IMR-90 (cell line): Measurements from ENCODE around the gene OSTN. TPM values are rescaled to one million over a fixed set of nuclear protein-coding genes. Genes with fewer than 3 reads are reported as not detected.

ENCODE experiments used
- ATAC-seq: fragments of 200-7000 bp; cut with Tn5 transposase; 2 replicates; pipeline ENCODE4 v1.9.1; 2020; ENCODE audit warnings: low read depth, mild to moderate bottlenecking, moderate library complexity
- BruUV-seq: library from RNA; stranded (reverse); fragments of 400-500 nt; replicated peaks from 2 replicates; lab custom pipeline; 2021; lab: Mats Ljungman, UMichigan
- CTCF ChIA-PET: fragments of 300-600 bp; formaldehyde crosslinking; extraction: SDS; loops from one replicate; lab custom pipeline; 2021; ENCODE audit warnings: antibody characterized with exemption; lab: Yijun Ruan, JAX
- POLR2A ChIA-PET: fragments of 300-600 bp; sonication (Branson Sonifier 250); formaldehyde crosslinking; loops from one replicate; lab custom pipeline; 2022; ENCODE audit warnings: antibody characterized with exemption; ENCODE audit not compliant: unreplicated experiment; lab: Charles Lee
- DNase-seq: peaks from one replicate; pipeline ENCODE4 v3.0.0; 2013
- H2AFZ ChIP-seq: replicated peaks from 2 replicates; pipeline ENCODE3; 2013; ENCODE audit warnings: low read length, mild to moderate bottlenecking; ENCODE audit not compliant: poor library complexity
- H2AK5ac ChIP-seq: 2 replicates; pipeline ENCODE4 v1.6.1; 2013; ENCODE audit warnings: low read depth, low read length, inconsistent platforms
- H2AK9ac ChIP-seq: replicated peaks from 2 replicates; pipeline ENCODE3; 2013; ENCODE audit warnings: mild to moderate bottlenecking, low read depth, low read length, moderate library complexity; ENCODE audit not compliant: poor library complexity
- H2BK120ac ChIP-seq: 2 replicates; pipeline ENCODE4 v1.6.1; 2013; ENCODE audit warnings: low read depth, low read length, inconsistent platforms
- H2BK15ac ChIP-seq: 3 replicates; pipeline ENCODE4 v1.6.1; 2013; ENCODE audit warnings: low read depth, low read length, inconsistent platforms
- H2BK20ac ChIP-seq: 2 replicates; pipeline ENCODE4 v1.6.1; 2013; ENCODE audit warnings: low read depth, mild to moderate bottlenecking, inconsistent platforms, low read length, moderate library complexity
- H2BK5ac ChIP-seq: 2 replicates; pipeline ENCODE4 v1.6.1; 2013; ENCODE audit warnings: mild to moderate bottlenecking, low read depth, low read length, inconsistent platforms; ENCODE audit not compliant: poor library complexity, severe bottlenecking
- H3K14ac ChIP-seq: replicated peaks from 2 replicates; pipeline ENCODE4 v1.6.1; 2013; ENCODE audit warnings: low read depth, low read length, inconsistent platforms
- H3K18ac ChIP-seq: 2 replicates; pipeline ENCODE4 v1.6.1; 2013; ENCODE audit warnings: low read depth, low read length, control low read depth
- H3K23ac ChIP-seq: 2 replicates; pipeline ENCODE4 v1.6.1; 2013; ENCODE audit warnings: low read depth, low read length, inconsistent platforms
- H3K27ac ChIP-seq: 2 replicates; pipeline ENCODE4 v1.5.1; 2013; ENCODE audit warnings: mild to moderate bottlenecking, control low read depth, low read length; ENCODE audit not compliant: insufficient read depth
- H3K27me3 ChIP-seq: 2 replicates; pipeline ENCODE4 v1.6.1; 2013; ENCODE audit warnings: low read length; ENCODE audit not compliant: control insufficient read depth, insufficient read depth
- H3K36me3 ChIP-seq: 2 replicates; pipeline ENCODE4 v1.6.1; 2013; ENCODE audit warnings: low read length, mixed read lengths; ENCODE audit not compliant: control insufficient read depth, insufficient read depth
- H3K4ac ChIP-seq: 2 replicates; pipeline ENCODE4 v1.6.1; 2013; ENCODE audit warnings: low read depth, low read length, inconsistent platforms
- H3K4me1 ChIP-seq: 2 replicates; pipeline ENCODE4 v1.6.1; 2013; ENCODE audit warnings: low read length, mixed read lengths; ENCODE audit not compliant: control insufficient read depth, insufficient read depth
- H3K4me2 ChIP-seq: 2 replicates; pipeline ENCODE4 v1.6.1; 2013; ENCODE audit warnings: low read depth, mild to moderate bottlenecking, control low read depth, low read length, moderate library complexity
- H3K4me3 ChIP-seq: 2 replicates; pipeline ENCODE4 v1.5.1; 2013; ENCODE audit warnings: low read depth, mild to moderate bottlenecking, control low read depth, low read length, moderate library complexity; ENCODE audit not compliant: insufficient read depth
- H3K56ac ChIP-seq: 2 replicates; pipeline ENCODE4 v1.6.1; 2013; ENCODE audit warnings: low read length, inconsistent platforms; ENCODE audit not compliant: insufficient read depth; ENCODE audit errors: extremely low read depth
- H3K79me1 ChIP-seq, 2 experiments: 2 replicates each; pipeline ENCODE4 v1.6.1; 2013; ENCODE audit warnings: low read length in 2 of 2, inconsistent platforms in 1 of 2, low read depth in 1 of 2
- H3K9ac ChIP-seq: 2 replicates; pipeline ENCODE4 v1.6.1; 2013; ENCODE audit warnings: low read depth, low read length, control low read depth
- H3K9me1 ChIP-seq: 2 replicates; pipeline ENCODE4 v1.6.1; 2013; ENCODE audit warnings: low read length, inconsistent platforms; ENCODE audit not compliant: insufficient read depth
- H3K9me3 ChIP-seq: 2 replicates; pipeline ENCODE4 v1.6.1; 2013; ENCODE audit warnings: low read length; ENCODE audit not compliant: control insufficient read depth, insufficient read depth
- H4K20me1 ChIP-seq: 2 replicates; pipeline ENCODE4 v1.6.1; 2013; ENCODE audit warnings: low read length, inconsistent platforms; ENCODE audit not compliant: insufficient read depth
- H4K5ac ChIP-seq: 2 replicates; pipeline ENCODE4 v1.6.1; 2013; ENCODE audit warnings: mild to moderate bottlenecking, low read depth, low read length, control low read depth
- H4K8ac ChIP-seq, 2 experiments: 2 replicates each; pipeline ENCODE4 v1.6.1; 2013; ENCODE audit warnings: low read depth in 2 of 2, low read length in 2 of 2, control low read depth in 1 of 2, inconsistent platforms in 1 of 2
- H4K91ac ChIP-seq: 2 replicates; pipeline ENCODE4 v1.6.1; 2013; ENCODE audit warnings: low read depth, low read length, inconsistent platforms; ENCODE audit not compliant: insufficient read depth
- FOS ChIP-seq: fragments of 150-350 bp; IDR thresholded peaks from 2 replicates; pipeline ENCODE4 v1.6.1; 2016; ENCODE audit warnings: low read depth, low read length
- USF2 ChIP-seq: fragments of 150-350 bp; IDR thresholded peaks from 2 replicates; pipeline ENCODE4 v1.6.1; 2017; ENCODE audit warnings: mild to moderate bottlenecking, antibody characterized with exemption, low read length, low read depth
- WGBS, 2 experiments: methylation state at CpG; one replicate each; pipeline versions ENCODE4 v1.1.5 to v1.1.7; 2013; ENCODE audit warnings: missing lambda C conversion rate in 2 of 2; ENCODE audit not compliant: insufficient read length in 1 of 2; ENCODE audit errors: extremely low coverage in 2 of 2; 5-methylcytosine and 5-hydroxymethylcytosine counted together
- dilution Hi-C: fragments of 300-500 bp; cut with HindIII; formaldehyde crosslinking; loops from one replicate; pipeline ENCODE4 v1.14.3; 2018; ENCODE audit warnings: low sequenced_read_pairs; ENCODE audit not compliant: unreplicated experiment
- in situ Hi-C: fragments of 300-500 bp; cut with MboI; formaldehyde crosslinking; loops from 3 replicates; pipeline ENCODE4 v1.14.3; 2019; ENCODE audit warnings: low sequenced_read_pairs, inconsistent platforms, mixed read lengths
- intact Hi-C: fragments of 100-400 bp; cut with micrococcal nuclease; formaldehyde crosslinking; loops from 2 replicates; pipeline ENCODE4 v1.10.0; 2022
- polyA plus RNA-seq, 3 experiments: library from polyadenylated mRNA; depleted of rRNA; stranded (reverse); fragments of >200 nt; gene quantifications; 2 replicates each; pipeline ENCODE4 v1.2.3, GENCODE V29; 2012; ENCODE audit warnings: low replicate concordance in 1 of 3
- total RNA-seq: library from RNA; depleted of rRNA; stranded (reverse); fragments of >200 nt; gene quantifications from 2 replicates; pipeline ENCODE4 v1.2.3, GENCODE V29; 2012

The OSTN gene
- total and polyA plus RNA-seq, 2 of the 4 experiments (the other 2 are of a cell fraction): not detected

DNA sequence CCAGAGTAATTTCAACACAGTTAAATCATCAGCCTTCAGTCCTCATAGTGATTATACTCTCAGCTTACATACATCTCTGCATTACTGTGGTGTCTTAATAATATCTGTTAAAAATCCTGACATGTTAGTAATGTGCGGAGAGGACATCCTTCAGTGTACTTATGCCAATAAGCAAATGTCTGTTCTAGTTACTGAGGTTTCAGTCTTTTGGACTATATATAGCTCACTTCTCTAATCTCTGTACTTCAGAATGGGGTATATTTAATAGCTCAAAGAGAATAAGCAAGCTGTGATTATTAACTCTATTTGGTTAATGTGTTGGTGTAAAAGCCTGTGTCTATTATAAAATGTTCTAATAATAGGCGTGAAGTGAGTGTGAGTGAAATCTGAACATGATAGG is 28.9 kb upstream of the OSTN start:
- ChIA-PET CTCF (interaction anchor here (0.6 kb wide), 1 partner anchor 37 kb away, joined by 3 read pairs; no protein-coding TSS in a partner anchor), POLR2A (no interaction called here)
- no peak overlapping the region for H4K5ac ChIP-seq
- no peak overlapping the region for H3K27ac ChIP-seq
- no peak overlapping the region for H3K4ac ChIP-seq
- in situ Hi-C loops (no loop called here), intact Hi-C loops (no loop called here), dilution Hi-C loops (no loop called here)
- no peak overlapping the region for H2BK5ac ChIP-seq
- H3K23ac ChIP-seq: no peak overlapping the region
- H2AK5ac ChIP-seq: no peak overlapping the region
- WGBS, 2 experiments: no CpG with 5 or more reads among the region's 2 CpGs
- no peak overlapping the region for H2AK9ac ChIP-seq
- TF ChIP-seq USF2 (no peak), FOS (no peak)
- no peak overlapping the region for H2BK20ac ChIP-seq
- H3K36me3 ChIP-seq: no peaks in the 10 kb centered on the region
- H2BK120ac ChIP-seq: no peak overlapping the region
- H2BK15ac ChIP-seq: no peak overlapping the region
- no peaks in the 10 kb centered on the region for H4K20me1 ChIP-seq
- BruUV-seq: no TSS peak
- no peak overlapping the region for H3K18ac ChIP-seq
- no peaks in the 10 kb centered on the region for H3K9me1 ChIP-seq
- H3K56ac ChIP-seq: no peak overlapping the region
- no peak overlapping the region for H3K4me2 ChIP-seq
- no peak overlapping the region for H2AFZ ChIP-seq
- H3K27me3 ChIP-seq: no peaks in the 10 kb centered on the region
- DNase-seq (no peak), ATAC-seq (no peak)
- no peak overlapping the region for H3K4me3 ChIP-seq
- no peaks in the 10 kb centered on the region for H3K79me1 ChIP-seq
- H3K14ac ChIP-seq: no peak overlapping the region
- no peak overlapping the region for H4K8ac ChIP-seq
- H3K4me1 ChIP-seq: no peaks in the 10 kb centered on the region
- H3K9ac ChIP-seq: no peak overlapping the region
- no peak overlapping the region for H4K91ac ChIP-seq
- no peaks in the 10 kb centered on the region for H3K9me3 ChIP-seq
